GM12878 (cell line): ENCODE measurements around the gene LTB. TPM values are rescaled to one million over a fixed set of nuclear protein-coding genes. Genes with fewer than 3 reads are reported as not detected.
A peak's percentile ranks its signal among the peaks of the same experiment; 100 is the strongest.

ENCODE experiments used
- ATAC-seq: fragments of 200-7000 bp; cut with Tn5 transposase; 3 replicates; pipeline ENCODE4 v1.9.1; 2020; ENCODE audit warnings: mild to moderate bottlenecking, moderate library complexity
- BruUV-seq: library from RNA; stranded (reverse); fragments of 400-500 nt; replicated peaks from 2 replicates; lab custom pipeline; 2021; lab: Mats Ljungman, UMichigan
- CTCF ChIA-PET: fragments of 300-600 bp; sonication (Branson Sonifier 250); formaldehyde crosslinking; extraction: SDS; loops from one replicate; lab custom pipeline; 2021; ENCODE audit warnings: inconsistent platforms; lab: Yijun Ruan, JAX
- POLR2A ChIA-PET: fragments of 350-600 bp; formaldehyde crosslinking; extraction: SDS; loops from one replicate; lab custom pipeline; 2021; ENCODE audit warnings: inconsistent platforms; lab: Charles Lee
- RAD21 ChIA-PET: fragments of 300-600 bp; sonication (Branson Sonifier 250); formaldehyde crosslinking; loops from one replicate; lab custom pipeline; 2023; ENCODE audit warnings: antibody characterized with exemption; ENCODE audit not compliant: unreplicated experiment; lab: Charles Lee
- SMC1A ChIA-PET: fragments of 300-600 bp; sonication (Branson Sonifier 250); formaldehyde crosslinking; loops from one replicate; lab custom pipeline; 2023; ENCODE audit not compliant: unreplicated experiment, uncharacterized antibody; lab: Charles Lee
- DNase-seq: peaks from one replicate; pipeline ENCODE4 v3.0.0-alpha.2; 2011; ENCODE audit warnings: low read depth, low spot score
- FAIRE-seq: peaks from 3 replicates; lab custom pipeline; 2011; peaks lifted over from hg19 to GRCh38; lab: Jason Lieb, UNC
- H2AFZ ChIP-seq: 2 replicates; pipeline ENCODE4 v1.6.0; 2011; ENCODE audit warnings: low read depth, low read length, control low read depth; ENCODE audit not compliant: control insufficient read depth
- H3K27ac ChIP-seq: 2 replicates; pipeline ENCODE4 v1.5.1; 2011; ENCODE audit warnings: control low read depth; ENCODE audit not compliant: control insufficient read depth, insufficient read depth
- H3K27me3 ChIP-seq, 2 experiments: replicated peaks in 1 of 2; 2 replicates each; pipeline versions ENCODE4 v1.6.0 to v1.6.1; 2011; ENCODE audit warnings: low read length in 1 of 2; ENCODE audit not compliant: control insufficient read depth in 2 of 2, insufficient read depth in 2 of 2
- H3K36me3 ChIP-seq, 2 experiments: 2 replicates each; pipeline ENCODE4 v1.5.1; 2011; ENCODE audit warnings: low read length in 1 of 2; ENCODE audit not compliant: control insufficient read depth in 2 of 2, insufficient read depth in 2 of 2
- H3K4me1 ChIP-seq: 2 replicates; pipeline ENCODE4 v1.6.1; 2011; ENCODE audit warnings: mild to moderate bottlenecking, low read length, moderate library complexity, mixed read lengths; ENCODE audit not compliant: control insufficient read depth, insufficient read depth
- H3K4me2 ChIP-seq: 2 replicates; pipeline ENCODE4 v1.6.0; 2011; ENCODE audit warnings: control low read depth; ENCODE audit not compliant: control insufficient read depth, insufficient read depth
- H3K4me3 ChIP-seq: fragments of 200-600 bp; sonication (generic); 2 replicates; pipeline ENCODE4 v1.5.1; 2016
- H3K79me2 ChIP-seq: 2 replicates; pipeline ENCODE4 v1.6.0; 2011; ENCODE audit warnings: low read length; ENCODE audit not compliant: control insufficient read depth, insufficient read depth
- H3K9ac ChIP-seq: 2 replicates; pipeline ENCODE4 v1.8.0; 2011; ENCODE audit warnings: low read length, control low read depth, mixed read lengths; ENCODE audit not compliant: control insufficient read depth, insufficient read depth
- H3K9me3 ChIP-seq: replicated peaks from 3 replicates; pipeline ENCODE4 v1.5.1; 2011; ENCODE audit warnings: mild to moderate bottlenecking, low read length; ENCODE audit not compliant: control insufficient read depth, insufficient read depth
- H4K20me1 ChIP-seq: 2 replicates; pipeline ENCODE4 v1.6.0; 2011; ENCODE audit not compliant: control insufficient read depth, insufficient read depth
- ASH2L ChIP-seq: fragments of 300-600, 200-600 bp; sonication (generic); IDR thresholded peaks from 2 replicates; pipeline ENCODE4 v1.6.1; 2017; ENCODE audit warnings: low read depth, mild to moderate bottlenecking, borderline replicate concordance
- CTCF ChIP-seq, 3 experiments: IDR thresholded peaks in 2 of 3; conservative IDR thresholded peaks in 1 of 3; 2 replicates each; pipeline ENCODE4 v1.5.1; 2011; ENCODE audit warnings: low read depth in 3 of 3, low read length in 3 of 3, mild to moderate bottlenecking in 3 of 3, control low read depth in 2 of 3, moderate library complexity in 2 of 3, inconsistent platforms in 1 of 3, mixed read lengths in 1 of 3; ENCODE audit not compliant: control insufficient read depth in 2 of 3, insufficient read depth in 1 of 3; ENCODE audit errors: extremely low read depth in 1 of 3
- DPF2 ChIP-seq: fragments of 450-650 bp; IDR thresholded peaks from 2 replicates; pipeline ENCODE4 v1.6.1; 2017; ENCODE audit warnings: mild to moderate bottlenecking
- EED ChIP-seq: sonication (generic); IDR thresholded peaks from 2 replicates; pipeline ENCODE4 v1.6.1; 2016; ENCODE audit warnings: antibody characterized with exemption, low read depth
- ELK1 ChIP-seq: IDR thresholded peaks from 2 replicates; pipeline ENCODE4 v1.6.1; 2012; ENCODE audit warnings: low read depth, low read length, improper control_type of control experiment
- EP300 ChIP-seq, 2 experiments: fragments of 150-350 bp in 1 of 2; IDR thresholded peaks; 2 replicates each; pipeline ENCODE4 v1.6.1; 2011 to 2012; ENCODE audit warnings: low read depth in 2 of 2, low read length in 2 of 2, borderline replicate concordance in 1 of 2, improper control_type of control experiment in 1 of 2, inconsistent platforms in 1 of 2; ENCODE audit not compliant: control insufficient read depth in 1 of 2
- ETV6 ChIP-seq, 2 experiments: fragments of 450-650 bp in 1 of 2; IDR thresholded peaks in 1 of 2; conservative IDR thresholded peaks in 1 of 2; 2 replicates each; pipeline ENCODE4 v1.6.1; 2014; ENCODE audit warnings: antibody characterized with exemption in 1 of 2, borderline replicate concordance in 1 of 2, low read depth in 1 of 2, mild to moderate bottlenecking in 1 of 2, moderate library complexity in 1 of 2
- HDGF ChIP-seq: fragments of 450-650 bp; IDR thresholded peaks from 2 replicates; pipeline ENCODE4 v1.6.1; 2016; ENCODE audit warnings: antibody characterized with exemption
- IKZF1 ChIP-seq: fragments of 450-650 bp; conservative IDR thresholded peaks from 2 replicates; pipeline ENCODE4 v1.6.1; 2017; ENCODE audit warnings: antibody characterized with exemption, mild to moderate bottlenecking
- IKZF2 ChIP-seq, 2 experiments: fragments of 450-650 bp; IDR thresholded peaks; 2 replicates each; pipeline ENCODE4 v1.6.1; 2017; ENCODE audit warnings: mild to moderate bottlenecking in 2 of 2, moderate library complexity in 2 of 2
- IRF5 ChIP-seq: fragments of 450-650 bp; IDR thresholded peaks from 2 replicates; pipeline ENCODE4 v1.6.1; 2017; ENCODE audit warnings: borderline replicate concordance
- MTA2 ChIP-seq: fragments of 450-650 bp; IDR thresholded peaks from 2 replicates; pipeline ENCODE4 v1.6.1; 2016; ENCODE audit warnings: low read depth, mild to moderate bottlenecking, moderate library complexity
- MTA3 ChIP-seq: IDR thresholded peaks from 2 replicates; pipeline ENCODE4 v1.6.1; 2012; ENCODE audit warnings: low read length, inconsistent platforms, borderline replicate concordance
- PAX5 ChIP-seq: IDR thresholded peaks from 2 replicates; pipeline ENCODE4 v1.6.1; 2011; ENCODE audit warnings: low read depth, low read length, borderline replicate concordance
- SMARCA5 ChIP-seq: fragments of 450-650 bp; IDR thresholded peaks from 2 replicates; pipeline ENCODE4 v1.6.1; 2017; ENCODE audit warnings: mild to moderate bottlenecking
- SPI1 ChIP-seq: IDR thresholded peaks from 2 replicates; pipeline ENCODE4 v1.6.1; 2011; ENCODE audit warnings: low read depth, mild to moderate bottlenecking, low read length, moderate library complexity, borderline replicate concordance; ENCODE audit not compliant: insufficient read depth
- WGBS: methylation state at CpG from one replicate; pipeline ENCODE4 v1.1.6; 2016; ENCODE audit warnings: low lambda C conversion rate; ENCODE audit not compliant: insufficient replicate concordance, insufficient coverage; ENCODE audit errors: missing lambda C conversion rate; 5-methylcytosine and 5-hydroxymethylcytosine counted together
- in situ Hi-C: fragments of 300-500 bp; cut with MboI; formaldehyde crosslinking; loops from 9 replicates; pipeline ENCODE4 v1.14.3; 2018; ENCODE audit warnings: mixed read lengths
- intact Hi-C: fragments of 100-400 bp; cut with micrococcal nuclease; formaldehyde crosslinking; loops from one replicate; pipeline ENCODE4 v1.14.2; 2022; ENCODE audit not compliant: unreplicated experiment
- polyA plus RNA-seq, 11 experiments: library from polyadenylated mRNA; depleted of rRNA in 4 of 11; unstranded in 6 of 11; stranded (reverse) in 5 of 11; fragments of >200 nt; fragmentation: Nextera tagmentation in 4 of 11; fragmentation: Illumina TruSeq in 1 of 11; extraction: Ambion mirVana in 4 of 11; extraction: Trizol in 1 of 11; gene quantifications; 1 replicate in 1 of 11; 2 replicates in 10 of 11; pipeline versions ENCODE4 v1.2.1 to v1.2.3, GENCODE V29; 2011 to 2016; ENCODE audit warnings: inconsistent platforms in 2 of 11, missing spikeins in 2 of 11, low read depth in 1 of 11
- total RNA-seq, 4 experiments: library from RNA; depleted of rRNA in 3 of 4; stranded (reverse); fragments of >200 nt in 3 of 4; fragmentation: Illumina TruSeq in 1 of 4; extraction: Trizol in 1 of 4; gene quantifications; 2 replicates each; pipeline versions ENCODE4 v1.2.1 to v1.2.3, GENCODE V29; 2013 to 2021

LTB gene
- total and polyA plus RNA-seq, 10 of the 15 experiments (the other 5 are each of a cell fraction or from before 2014, with no cell fraction given) = 0.71 to 74.3 (median 20.0) TPM

- POLR2A ChIA-PET = interaction anchor here (0.5 to 3.4 kb wide), 11 partner anchors 16 to 306 kb away, joined by 3 to 19 read pairs (median 4); partner anchors contain the start of genes C6orf47 and NCR3
- Histone ChIP-seq H3K79me2 (peaks cover 9% of the 10 kb centered on the region), H2AFZ (peak within 1 kb of the TSS; percentile 81), H3K4me2 (peak within 1 kb of the TSS; percentile 96), H3K4me3 (peak within 1 kb of the TSS; percentile 69), H3K9me3 (no peaks in the 10 kb centered on the region), H3K27ac (peak within 1 kb of the TSS; percentile 93), H3K9ac (peak within 1 kb of the TSS; percentile 78), H4K20me1 (no peaks in the 10 kb centered on the region), H3K36me3 (no peaks in the 10 kb centered on the region), H3K27me3 (no peaks in the 10 kb centered on the region), H3K4me1 (peaks cover 29% of the 10 kb centered on the region)
- FAIRE-seq (no peak), ATAC-seq (peak; percentile 61), DNase-seq (no peak)
- CTCF ChIA-PET = interaction anchor here (1.5 to 10.5 kb wide), 4 partner anchors 16 to 123 kb away, joined by 3 to 95 read pairs (median 11); no protein-coding TSS in a partner anchor
- in situ Hi-C loops = no loop called here
- RAD21 ChIA-PET = interaction anchor here (0.7 to 3.8 kb wide), 7 partner anchors 17 to 123 kb away, joined by 3 to 27 read pairs (median 3); partner anchors contain the start of genes C6orf47, GPANK1 and LTB
- TF ChIP-seq ELK1 (no peak), CTCF (IDR thresholded peaks at IDR 0.05 in 2 of 3, conservative IDR thresholded peaks at IDR 0.05 in 1 of 3; ENCODE audit: control insufficient read depth in 2 of 3, extremely low read depth in 1 of 3, insufficient read depth in 1 of 3, low read depth in 3 of 3, low read length in 3 of 3) (no peak), EP300 (IDR thresholded peaks at IDR 0.05; ENCODE audit: borderline replicate concordance in 1 of 2, control insufficient read depth in 1 of 2, low read depth in 2 of 2, low read length in 2 of 2) (no peak), SMARCA5 (0 out of 2 replicates have a peak, but pooled peaks have one; percentile 16), DPF2 (peak; percentile 54; the same call in 1 of the 2 replicates), SPI1 (0 out of 2 replicates have a peak, but pooled peaks have one; percentile 26), PAX5 (no peak), IKZF2 (IDR thresholded peaks at IDR 0.05) (peak; percentile 52 to 56; a peak in 3 of 4 replicates), IKZF1 (peak; percentile 49), HDGF (peak; percentile 75), MTA2 (peak; percentile 41; the same call in 1 of the 2 replicates), ASH2L (no peak), MTA3 (0 out of 2 replicates have a peak, but pooled peaks have one; percentile 28), IRF5 (no peak), ETV6 (conservative IDR thresholded peaks at IDR 0.05 in 1 of 2, IDR thresholded peaks at IDR 0.05 in 1 of 2; ENCODE audit: borderline replicate concordance in 1 of 2, low read depth in 1 of 2) (no peak), EED (peak; percentile 48)
- SMC1A ChIA-PET = interaction anchor here (0.8 to 9.6 kb wide), 11 partner anchors 17 to 69 kb away, joined by 3 to 78 read pairs (median 4); partner anchors contain the start of genes ATP6V1G2, NCR3 and NFKBIL1
- BruUV-seq = no TSS peak
- intact Hi-C loops = loop anchor here (5.0 kb wide), 1 partner anchor 118 kb away; the partner anchor contains the start of gene MICB
- 61% methylated on average over 6 of the region's 6 CpGs for WGBS
Measured at GRCh38 chr6:31614684-31615578, 32.7 kb upstream of the LTB start, which contains the start of gene AIF1. Gene AIF1 (plus strand): TSS chr6:31615234. CDS start chr6:31615330, 96 bp downstream.
